A172 (cell line): Measurements from ENCODE around the gene RIC1. TPM values are rescaled to one million over a fixed set of nuclear protein-coding genes. Genes with fewer than 3 reads are reported as not detected.
"Not testable (repeated sequence)": the region's sequence is repeated elsewhere in the genome, so short reads cannot be mapped to it uniquely, and the experiment has no call there.

Experiments used
- DNase-seq: peaks from one replicate; pipeline ENCODE4 v3.0.0-alpha.2; 2015; ENCODE audit warnings: low spot score
- total RNA-seq: library from RNA; depleted of rRNA; stranded (reverse); fragments of >200 nt; shearing (Covaris generic); gene quantifications from 2 replicates; pipeline ENCODE4 v1.2.3, GENCODE V29; 2014

Gene RIC1
- total RNA-seq, 1 experiment from 2014 or later: 20.4 TPM

- DNase-seq: no peak
Measured at GRCh38 chr9:5786370-5787127, 157.6 kb downstream of the RIC1 start.

GRCh38 chr9:5787220-5787619 lies 158.3 kb downstream of the RIC1 start:
- no peak for DNase-seq

DNA sequence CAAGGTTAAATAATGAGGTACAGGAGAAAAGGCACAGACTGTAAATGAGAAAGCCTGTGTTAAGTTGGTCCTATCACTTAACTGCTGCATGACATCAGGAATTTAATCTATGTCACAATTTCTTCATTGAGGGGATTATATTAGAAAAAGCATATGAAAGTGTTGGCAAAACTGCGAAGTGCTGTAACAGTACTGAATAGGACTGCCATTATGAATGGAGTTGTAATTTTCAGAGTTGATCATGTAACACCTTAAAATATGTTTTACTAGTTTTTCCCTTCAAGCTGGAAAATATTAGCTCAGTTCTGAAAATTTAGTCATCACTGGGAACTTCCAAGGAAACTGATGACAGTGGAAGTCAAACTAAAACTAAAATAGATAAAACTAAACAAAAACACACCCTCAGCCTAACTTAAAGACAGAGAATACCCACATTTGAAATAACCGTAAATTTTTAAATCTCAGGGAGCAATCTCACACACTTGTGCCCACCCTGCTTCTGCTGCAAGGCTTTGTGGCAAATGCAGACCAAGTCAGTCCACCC lies 158.9 kb downstream of the RIC1 start:
- no peak for DNase-seq

GRCh38 chr9:5789489-5789888 lies 160.6 kb downstream of the RIC1 start:
- DNase-seq: no peak

DNA sequence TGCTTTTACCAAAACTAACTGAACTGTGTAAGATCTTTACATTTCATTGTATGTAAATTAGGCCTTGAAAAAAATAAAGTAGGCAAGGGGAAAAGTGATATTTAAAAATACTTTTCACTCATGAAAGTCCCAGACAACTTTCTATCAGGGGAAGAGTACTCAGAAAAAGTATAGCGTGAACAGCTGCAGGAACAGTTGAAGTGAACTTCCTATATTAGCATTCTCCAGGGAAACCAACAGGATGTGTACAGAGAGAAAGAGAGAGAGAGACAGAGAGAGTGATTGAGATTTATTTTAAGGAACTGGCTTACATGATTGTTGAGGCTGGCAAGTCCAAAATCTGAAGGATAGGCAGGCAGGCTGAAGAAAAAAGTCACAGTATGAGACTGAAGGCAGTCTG lies 162.0 kb downstream of the RIC1 start:
- no peak for DNase-seq

DNA sequence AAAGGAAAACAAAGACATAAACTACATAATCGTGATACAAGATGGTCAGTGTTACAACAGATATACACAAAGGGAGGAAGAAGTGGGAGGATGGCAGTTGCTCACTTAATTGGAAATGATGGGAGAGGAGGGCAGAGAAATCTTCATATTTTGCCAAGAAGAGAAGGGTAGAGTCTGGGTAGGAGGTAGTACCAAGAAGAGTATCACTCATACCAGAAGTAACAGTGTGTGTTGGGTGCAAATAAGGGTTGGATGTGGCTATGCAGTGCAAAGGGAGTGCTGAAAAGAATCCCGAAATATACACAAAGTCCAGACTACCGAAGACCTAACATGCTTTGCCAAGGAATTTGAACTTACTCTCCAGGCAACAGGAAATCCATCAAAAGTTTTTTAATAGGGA lies 163.0 kb downstream of the RIC1 start:
- no peak for DNase-seq

GRCh38 chr9:5793812-5794211 lies 164.9 kb downstream of the RIC1 start:
- DNase-seq: no peak

GRCh38 chr9:5796298-5796697 lies 167.4 kb downstream of the RIC1 start:
- no peak for DNase-seq

- no peak for DNase-seq
Measured at GRCh38 chr9:5798581-5798980, 169.7 kb downstream of the RIC1 start.

GRCh38 chr9:5799314-5799713 lies 170.4 kb downstream of the RIC1 start:
- peak; percentile 46 for DNase-seq

GRCh38 chr9:5800378-5800777 lies 171.5 kb downstream of the RIC1 start:
- DNase-seq: not testable (repeated sequence)

DNA sequence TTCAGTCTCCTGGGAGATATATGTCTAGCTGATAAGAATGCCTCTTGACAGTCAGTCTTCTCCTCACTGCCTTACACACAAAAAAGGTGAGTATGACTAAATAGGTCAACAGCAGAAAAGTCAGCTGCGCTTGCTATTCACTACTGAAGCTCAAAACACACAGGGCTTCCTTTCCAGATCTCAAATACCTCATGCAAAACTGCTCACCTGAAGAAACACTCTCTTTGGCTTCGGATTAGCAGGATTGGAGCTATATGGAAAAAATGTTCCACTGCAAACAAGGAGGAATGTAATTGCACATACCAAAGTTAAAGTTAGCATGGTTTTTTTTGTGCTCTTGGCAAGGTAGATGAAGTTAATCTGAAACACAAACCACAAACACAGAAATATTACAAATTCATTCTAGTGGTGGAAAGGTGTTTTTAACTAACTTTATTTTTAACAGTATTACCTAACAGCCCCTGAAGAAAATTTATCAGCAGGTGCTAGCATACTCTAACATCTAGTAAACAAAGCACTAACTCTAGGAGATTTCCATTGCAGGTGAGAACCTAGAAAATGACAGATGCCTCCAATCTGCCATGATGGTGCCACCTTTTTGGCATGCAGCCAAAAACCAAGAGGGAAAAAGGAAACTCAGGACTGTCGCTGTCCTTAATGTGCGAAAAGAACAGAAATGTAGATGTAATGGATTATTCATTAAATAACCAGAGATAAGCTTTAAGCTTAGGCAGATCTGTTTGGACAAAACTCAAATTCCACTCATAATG lies 172.2 kb downstream of the RIC1 start:
- no peak for DNase-seq

DNA sequence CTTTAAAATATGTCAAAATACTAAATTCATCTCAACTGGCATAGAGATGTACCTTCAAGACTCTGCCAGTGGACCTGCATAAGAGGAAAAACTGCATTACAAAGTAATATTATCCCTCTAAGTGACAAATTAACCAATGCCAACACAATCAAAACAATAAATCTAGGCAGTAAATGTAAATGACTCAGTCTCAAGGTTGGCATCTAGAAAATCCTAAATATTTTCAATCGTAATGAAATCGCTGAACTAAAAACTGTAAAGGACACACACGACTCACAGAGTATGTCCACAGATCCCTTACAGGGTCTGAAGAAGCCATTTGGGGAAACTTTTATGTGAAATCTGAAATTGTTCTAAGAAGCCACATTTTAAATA lies 172.8 kb downstream of the RIC1 start:
- DNase-seq: no peak

DNA sequence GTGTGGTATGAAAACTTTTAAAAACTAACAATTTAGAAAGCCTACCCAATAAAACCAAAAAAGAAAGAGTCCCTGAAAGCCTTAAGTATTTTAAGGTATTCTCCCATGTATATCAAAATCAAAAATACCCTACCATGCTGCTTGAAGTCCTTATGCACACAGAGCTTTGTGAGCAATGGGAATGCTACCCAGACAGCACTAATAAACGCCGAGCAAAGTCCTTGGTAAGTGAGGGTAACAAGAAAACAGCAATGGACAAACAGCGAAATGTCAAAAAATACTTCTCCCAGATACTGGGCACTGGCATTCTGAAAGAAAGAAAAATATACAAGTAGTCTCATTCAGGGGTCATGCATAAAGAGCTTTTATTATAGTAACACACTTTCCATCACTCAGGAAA lies 176.6 kb downstream of the RIC1 start:
- DNase-seq: no peak

GRCh38 chr9:5811751-5812150 lies 182.8 kb downstream of the RIC1 start:
- DNase-seq: no peak

DNA sequence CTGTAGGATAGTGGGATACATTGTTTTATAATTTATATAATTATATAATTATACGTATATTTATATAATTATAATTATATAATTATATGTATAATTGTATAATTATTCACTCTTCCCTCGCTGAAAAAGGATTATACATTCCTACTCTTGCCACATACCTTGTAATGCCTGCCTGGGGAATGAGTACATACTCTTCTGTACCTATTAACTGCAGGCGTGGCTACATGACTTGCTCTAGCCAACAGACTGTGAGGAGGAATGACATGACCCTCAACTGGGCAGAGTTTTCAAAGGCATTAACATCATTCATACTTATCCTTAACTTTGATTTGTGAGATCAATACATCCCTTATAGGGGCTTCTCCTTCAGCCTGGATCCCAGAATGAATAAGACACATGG lies 184.9 kb downstream of the RIC1 start:
- no peak for DNase-seq

- no peak for DNase-seq
Measured at GRCh38 chr9:5815461-5815860, 186.6 kb downstream of the RIC1 start.

DNA sequence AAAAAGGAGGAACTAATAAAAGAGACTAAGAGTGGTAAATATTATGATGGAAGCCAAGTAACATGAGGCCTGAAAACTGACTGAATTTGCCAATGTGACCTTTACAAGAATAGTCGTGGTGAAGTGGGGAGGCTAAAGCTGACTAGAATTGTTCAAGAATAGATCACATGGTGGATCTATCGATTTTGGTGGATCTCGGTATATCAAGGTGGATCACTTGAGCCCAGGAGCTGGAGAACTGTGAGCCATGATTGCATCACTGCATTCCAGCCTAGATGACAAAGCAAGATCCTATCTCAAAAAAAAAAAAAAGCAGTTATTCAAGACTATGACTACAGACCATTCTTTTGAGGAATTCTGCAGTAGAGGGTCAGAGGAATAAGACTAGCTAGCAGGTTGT lies 189.0 kb downstream of the RIC1 start:
- peak; percentile 60 for DNase-seq

DNA sequence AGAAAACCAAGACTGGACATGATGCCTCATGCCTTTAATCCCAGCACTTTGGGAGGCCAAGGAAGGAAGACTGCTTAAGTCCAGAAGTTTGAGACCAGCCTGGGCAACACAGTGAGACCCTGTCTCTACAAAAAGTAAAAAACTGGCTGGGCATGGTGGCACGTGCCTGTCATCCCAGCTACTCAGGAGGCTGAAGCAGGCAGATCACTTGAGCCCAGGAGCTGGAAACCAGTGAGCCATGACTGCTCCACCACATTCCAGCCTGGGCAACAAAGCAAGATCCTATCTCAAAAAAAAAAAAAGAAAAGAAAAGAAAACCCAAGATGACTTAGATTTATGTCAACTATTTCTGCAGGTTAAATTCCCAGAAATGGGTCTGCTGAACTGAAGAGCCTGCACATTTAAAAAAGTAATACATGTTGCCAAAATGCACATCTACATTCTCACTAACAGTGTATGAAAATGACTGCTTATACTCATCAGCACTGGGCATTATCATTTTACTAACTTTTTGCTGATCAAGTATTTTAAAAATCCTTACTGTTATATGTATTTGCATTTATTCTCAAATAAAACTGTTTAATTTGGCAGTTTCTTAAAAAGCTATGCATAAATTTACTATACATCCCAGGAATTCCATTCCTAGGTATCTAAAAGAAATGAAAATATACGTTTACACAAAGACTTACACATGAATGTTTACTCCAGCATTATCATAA lies 189.7 kb downstream of the RIC1 start:
- no peak for DNase-seq

DNA sequence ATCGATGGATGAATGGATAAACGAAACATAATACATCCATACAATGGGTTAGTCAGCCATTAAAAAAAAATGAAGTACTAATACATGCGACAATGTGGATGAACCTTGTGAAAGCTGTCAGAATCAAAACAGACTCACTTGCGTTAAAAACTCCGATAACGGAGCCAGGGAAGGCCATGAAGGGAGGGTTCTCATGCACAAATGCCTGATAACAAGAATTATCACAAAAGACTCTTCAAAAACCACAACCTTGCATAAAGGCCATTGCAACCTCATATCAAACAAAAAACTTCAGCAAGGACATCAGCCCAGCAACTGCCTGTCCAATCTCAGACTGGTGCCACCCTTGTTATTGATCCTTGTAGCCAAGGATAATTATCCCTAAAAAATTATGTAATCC lies 190.3 kb downstream of the RIC1 start:
- no peak for DNase-seq

GRCh38 chr9:5820425-5820824 lies 191.5 kb downstream of the RIC1 start:
- no peak for DNase-seq

- DNase-seq: no peak
Measured at GRCh38 chr9:5825223-5825622, 196.3 kb downstream of the RIC1 start.
